Hepatocyte (in vitro differentiated cells): Measurements from ENCODE around the gene SSH3. TPM values are rescaled to one million over a fixed set of nuclear protein-coding genes. Genes with fewer than 3 reads are reported as not detected.

Source experiments
- DNase-seq: peaks from one replicate; pipeline ENCODE4 v3.0.0-alpha.2; 2016; ENCODE audit warnings: low spot score
- H2AFZ ChIP-seq: fragments of 200-600 bp; sonication (generic); 2 replicates; pipeline ENCODE4 v1.6.0; 2016; ENCODE audit warnings: antibody characterized with exemption, mild to moderate bottlenecking
- H3K27ac ChIP-seq: fragments of 200-600 bp; sonication (generic); 2 replicates; pipeline ENCODE4 v1.5.1; 2016; ENCODE audit warnings: mild to moderate bottlenecking
- H3K27me3 ChIP-seq: fragments of 200-600 bp; sonication (generic); 2 replicates; pipeline ENCODE4 v1.6.1; 2016
- H3K36me3 ChIP-seq: fragments of 200-600 bp; sonication (generic); replicated peaks from 2 replicates; pipeline ENCODE4 v1.5.1; 2016; ENCODE audit warnings: low read depth; ENCODE audit not compliant: insufficient read depth
- H3K4me1 ChIP-seq: fragments of 200-600 bp; sonication (generic); 2 replicates; pipeline ENCODE4 v1.5.1; 2016; ENCODE audit warnings: mild to moderate bottlenecking, moderate library complexity; ENCODE audit not compliant: insufficient read depth
- H3K4me2 ChIP-seq: fragments of 200-600 bp; sonication (generic); 2 replicates; pipeline ENCODE4 v1.6.0; 2016
- H3K4me3 ChIP-seq: fragments of 200-600 bp; sonication (generic); 2 replicates; pipeline ENCODE4 v1.5.1; 2016; ENCODE audit warnings: mild to moderate bottlenecking
- H3K79me2 ChIP-seq: fragments of 200-600 bp; sonication (generic); 2 replicates; pipeline ENCODE4 v1.6.0; 2017; ENCODE audit warnings: mild to moderate bottlenecking
- H3K9me2 ChIP-seq: fragments of 200-600 bp; sonication (generic); replicated peaks from 2 replicates; pipeline ENCODE4 v1.6.0; 2017; ENCODE audit warnings: mild to moderate bottlenecking; ENCODE audit not compliant: insufficient read depth
- H3K9me3 ChIP-seq: fragments of 200-600 bp; sonication (generic); 2 replicates; pipeline ENCODE4 v1.5.1; 2016; ENCODE audit warnings: low read depth, mild to moderate bottlenecking
- H4K20me1 ChIP-seq: fragments of 200-600 bp; sonication (generic); 2 replicates; pipeline ENCODE4 v1.6.0; 2016; ENCODE audit warnings: mild to moderate bottlenecking; ENCODE audit not compliant: insufficient read depth, poor library complexity, severe bottlenecking
- EZH2 ChIP-seq: fragments of 200-600 bp; sonication (generic); IDR thresholded peaks from 2 replicates; pipeline ENCODE4 v1.6.1; 2016; ENCODE audit warnings: antibody characterized with exemption, mild to moderate bottlenecking, borderline replicate concordance
- EZH2phosphoT487 ChIP-seq: fragments of 200-600 bp; sonication (generic); IDR thresholded peaks from one replicate; pipeline ENCODE4 v1.6.1; 2018; ENCODE audit warnings: antibody characterized with exemption, mild to moderate bottlenecking, low read depth, moderate library complexity; ENCODE audit not compliant: unreplicated experiment, severe bottlenecking
- WGBS: methylation state at CpG from one replicate; pipeline ENCODE4 v1.1.6; 2016; ENCODE audit warnings: low lambda C conversion rate; ENCODE audit errors: missing lambda C conversion rate; 5-methylcytosine and 5-hydroxymethylcytosine counted together
- polyA plus RNA-seq: library from polyadenylated mRNA; unstranded; fragments of >200 nt; fragmentation: Nextera tagmentation; extraction: Ambion mirVana; gene quantifications from 2 replicates; pipeline ENCODE4 v1.2.1, GENCODE V29; 2016
- total RNA-seq: library from RNA; depleted of rRNA; stranded (reverse); fragments of >200 nt; gene quantifications from 2 replicates; pipeline ENCODE4 v1.2.3, GENCODE V29; 2014
- TF ChIP-seq, protein P1 (sequence below): fragments of 200-600 bp; sonication (generic); IDR thresholded peaks from 2 replicates; pipeline ENCODE4 v1.5.1; 2016; ENCODE audit warnings: antibody characterized with exemption, mild to moderate bottlenecking; ENCODE audit not compliant: poor library complexity

SSH3 gene
- total and polyA plus RNA-seq, 2 experiments from 2014 or later, result 29.7 to 49.5 TPM

GRCh38 chr11:67278135-67278938, 25.0 kb upstream of the SSH3 start:
- peaks cover 14% of the 10 kb centered on the region for H4K20me1 ChIP-seq
- 97% methylated on average over 14 of the region's 14 CpGs for WGBS
- no peak for DNase-seq
- no peak for TF ChIP-seq EZH2phosphoT487
- TF ChIP-seq EZH2, result no peak
- TF ChIP-seq, protein P1, sequence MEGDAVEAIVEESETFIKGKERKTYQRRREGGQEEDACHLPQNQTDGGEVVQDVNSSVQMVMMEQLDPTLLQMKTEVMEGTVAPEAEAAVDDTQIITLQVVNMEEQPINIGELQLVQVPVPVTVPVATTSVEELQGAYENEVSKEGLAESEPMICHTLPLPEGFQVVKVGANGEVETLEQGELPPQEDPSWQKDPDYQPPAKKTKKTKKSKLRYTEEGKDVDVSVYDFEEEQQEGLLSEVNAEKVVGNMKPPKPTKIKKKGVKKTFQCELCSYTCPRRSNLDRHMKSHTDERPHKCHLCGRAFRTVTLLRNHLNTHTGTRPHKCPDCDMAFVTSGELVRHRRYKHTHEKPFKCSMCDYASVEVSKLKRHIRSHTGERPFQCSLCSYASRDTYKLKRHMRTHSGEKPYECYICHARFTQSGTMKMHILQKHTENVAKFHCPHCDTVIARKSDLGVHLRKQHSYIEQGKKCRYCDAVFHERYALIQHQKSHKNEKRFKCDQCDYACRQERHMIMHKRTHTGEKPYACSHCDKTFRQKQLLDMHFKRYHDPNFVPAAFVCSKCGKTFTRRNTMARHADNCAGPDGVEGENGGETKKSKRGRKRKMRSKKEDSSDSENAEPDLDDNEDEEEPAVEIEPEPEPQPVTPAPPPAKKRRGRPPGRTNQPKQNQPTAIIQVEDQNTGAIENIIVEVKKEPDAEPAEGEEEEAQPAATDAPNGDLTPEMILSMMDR, result no peak
- H3K9me3 ChIP-seq, result no peaks in the 10 kb centered on the region
- H3K36me3 ChIP-seq, result no peaks in the 10 kb centered on the region
- H3K4me1 ChIP-seq, result no peaks in the 10 kb centered on the region
- no peak overlapping the region for H2AFZ ChIP-seq
- H3K27ac ChIP-seq, result no peak overlapping the region
- no peak overlapping the region for H3K4me3 ChIP-seq
- H3K9me2 ChIP-seq, result no peaks in the 10 kb centered on the region
- no peaks in the 10 kb centered on the region for H3K27me3 ChIP-seq
- H3K4me2 ChIP-seq, result no peak overlapping the region
- H3K79me2 ChIP-seq, result peaks cover 45% of the 10 kb centered on the region

DNA sequence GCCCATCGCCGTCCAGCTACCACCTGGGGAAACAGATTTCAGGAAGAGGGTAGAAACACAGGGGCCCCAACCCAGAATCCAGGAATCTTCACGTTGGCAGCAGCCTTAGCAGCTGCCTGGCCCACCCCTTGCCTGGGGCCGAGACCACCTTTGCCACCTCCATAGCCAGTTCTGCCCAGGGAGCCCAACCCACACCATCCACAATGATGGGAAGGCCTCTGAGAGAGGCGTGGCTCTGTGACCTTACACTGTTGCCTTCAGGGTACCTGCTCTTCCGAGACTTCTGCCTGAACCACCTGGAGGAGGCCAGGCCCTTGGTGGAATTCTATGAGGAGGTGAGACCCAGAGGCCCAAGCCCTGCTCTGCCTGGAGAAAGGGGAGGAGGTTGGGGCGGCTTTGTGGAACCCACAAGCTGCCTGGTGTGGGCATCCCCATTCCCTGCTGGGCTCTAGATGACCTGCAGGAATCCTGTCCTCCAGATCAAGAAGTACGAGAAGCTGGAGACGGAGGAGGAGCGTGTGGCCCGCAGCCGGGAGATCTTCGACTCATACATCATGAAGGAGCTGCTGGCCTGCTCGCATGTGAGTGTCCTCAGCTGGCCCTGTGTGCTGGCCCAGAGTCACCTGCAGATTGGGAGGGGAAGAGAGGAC, 24.3 kb upstream of the SSH3 start:
- DNase-seq, result no peak
- TF ChIP-seq EZH2phosphoT487 (no peak), EZH2 (no peak)
- TF ChIP-seq, protein P1, result no peak
- H3K79me2 ChIP-seq, result peaks cover 38% of the 10 kb centered on the region

GRCh38 chr11:67279589-67280340, 23.6 kb upstream of the SSH3 start:
- Histone ChIP-seq H3K36me3 (no peaks in the 10 kb centered on the region), H3K9me2 (no peaks in the 10 kb centered on the region), H3K4me2 (no peak overlapping the region), H3K9me3 (no peaks in the 10 kb centered on the region), H3K27me3 (no peaks in the 10 kb centered on the region), H2AFZ (no peak overlapping the region), H3K79me2 (peaks cover 31% of the 10 kb centered on the region), H3K4me3 (no peak overlapping the region), H3K4me1 (no peaks in the 10 kb centered on the region), H3K27ac (no peak overlapping the region), H4K20me1 (peaks cover 8% of the 10 kb centered on the region)
- TF ChIP-seq EZH2 (no peak), EZH2phosphoT487 (no peak)
- TF ChIP-seq, protein P1, result no peak
- DNase-seq, result no peak
- WGBS, result 97% methylated on average over 15 of the region's 17 CpGs

More for the DNA sequence above, 24.3 kb upstream of the SSH3 start:
- Histone ChIP-seq H3K9me3 (no peaks in the 10 kb centered on the region), H3K27ac (no peak overlapping the region), H3K27me3 (no peaks in the 10 kb centered on the region), H2AFZ (no peak overlapping the region), H3K4me1 (no peaks in the 10 kb centered on the region), H3K36me3 (no peaks in the 10 kb centered on the region), H3K4me3 (no peak overlapping the region), H4K20me1 (peaks cover 9% of the 10 kb centered on the region), H3K9me2 (no peaks in the 10 kb centered on the region), H3K4me2 (no peak overlapping the region)
- WGBS, result 93% methylated on average over 14 of the region's 14 CpGs
